Caco-2 (cell line): ENCODE data around the gene GSE1. TPM values are rescaled to one million over a fixed set of nuclear protein-coding genes. Genes with fewer than 3 reads are reported as not detected.

ENCODE experiments used
- BruUV-seq: library from RNA; stranded (reverse); fragments of 400-500 nt; replicated peaks from 2 replicates; lab custom pipeline; 2021; lab: Mats Ljungman, UMichigan
- CTCF ChIA-PET: fragments of 300-600 bp; sonication (Branson Sonifier 250); formaldehyde crosslinking; loops from one replicate; lab custom pipeline; 2022; ENCODE audit warnings: antibody characterized with exemption; lab: Charles Lee
- POLR2A ChIA-PET: fragments of 300-600 bp; sonication (Branson Sonifier 250); formaldehyde crosslinking; loops from one replicate; lab custom pipeline; 2022; ENCODE audit warnings: antibody characterized with exemption; lab: Charles Lee
- DNase-seq, 2 experiments: peaks; one replicate each; pipeline versions ENCODE4 v3.0.0 to v3.0.0-alpha.2; 2020 to 2022
- H3K27me3 ChIP-seq: replicated peaks from 2 replicates; pipeline ENCODE4 v1.6.0; 2011; ENCODE audit warnings: low read length; ENCODE audit not compliant: control insufficient read depth, insufficient read depth
- H3K36me3 ChIP-seq: 2 replicates; pipeline ENCODE4 v1.5.1; 2011; ENCODE audit warnings: low read length; ENCODE audit not compliant: control insufficient read depth, insufficient read depth
- H3K4me1 ChIP-seq: fragments of 250-450 bp; sonication (Bioruptor Pico); 2 replicates; pipeline ENCODE4 v1.5.1; 2020; ENCODE audit warnings: mild to moderate bottlenecking
- H3K4me3 ChIP-seq: 2 replicates; pipeline ENCODE4 v1.5.1; 2011; ENCODE audit warnings: low read depth, mild to moderate bottlenecking, control low read depth, low read length
- H3K9me3 ChIP-seq: fragments of 250-450 bp; sonication (Bioruptor Pico); 2 replicates; pipeline ENCODE4 v1.5.1; 2020; ENCODE audit warnings: mild to moderate bottlenecking, moderate library complexity
- H3K27ac Mint-ChIP-seq: one replicate; pipeline ENCODE4 v1.8.0; 2022; ENCODE audit warnings: mixed read lengths; ENCODE audit not compliant: unreplicated experiment
- H3K27me3 Mint-ChIP-seq: one replicate; pipeline ENCODE4 v1.8.0; 2022; ENCODE audit warnings: mixed read lengths; ENCODE audit not compliant: insufficient read depth, unreplicated experiment
- H3K36me3 Mint-ChIP-seq: one replicate; pipeline ENCODE4 v1.8.0; 2022; ENCODE audit warnings: mild to moderate bottlenecking, mixed read lengths; ENCODE audit not compliant: insufficient read depth, unreplicated experiment
- H3K4me1 Mint-ChIP-seq: one replicate; pipeline ENCODE4 v1.8.0; 2022; ENCODE audit warnings: low read depth, mixed read lengths; ENCODE audit not compliant: unreplicated experiment
- H3K4me3 Mint-ChIP-seq: one replicate; pipeline ENCODE4 v1.8.0; 2022; ENCODE audit warnings: mild to moderate bottlenecking, moderate library complexity, mixed read lengths; ENCODE audit not compliant: unreplicated experiment
- H3K9me3 Mint-ChIP-seq: one replicate; pipeline ENCODE4 v1.8.0; 2022; ENCODE audit warnings: mixed read lengths; ENCODE audit not compliant: unreplicated experiment
- CTCF ChIP-seq, 2 experiments: fragments of 200-600 bp in 1 of 2; IDR thresholded peaks; 1 replicate in 1 of 2; 2 replicates in 1 of 2; pipeline versions ENCODE4 v1.5.1 to v1.8.0; 2011 to 2022; ENCODE audit warnings: antibody characterized with exemption in 1 of 2, control low read depth in 1 of 2, inconsistent platforms in 1 of 2, low read depth in 1 of 2, low read length in 1 of 2, mild to moderate bottlenecking in 1 of 2, moderate library complexity in 1 of 2; ENCODE audit not compliant: insufficient read depth in 1 of 2, severe bottlenecking in 1 of 2, unreplicated experiment in 1 of 2
- intact Hi-C: fragments of 100-400 bp; cut with micrococcal nuclease; formaldehyde crosslinking; loops from one replicate; pipeline ENCODE4 v1.10.0; 2022; ENCODE audit not compliant: unreplicated experiment
- total RNA-seq: library from RNA; stranded (reverse); gene quantifications from 2 replicates; pipeline ENCODE4 v1.2.3, GENCODE V29; 2022

The GSE1 gene
- total RNA-seq, 1 experiment from 2014 or later, result 142 TPM

- ChIA-PET POLR2A (no interaction called here), CTCF (interaction anchor here (0.7 kb wide), 1 partner anchor 35 kb away, joined by 3 read pairs; no protein-coding TSS in a partner anchor)
- Mint-ChIP-seq H3K4me3 (no peak overlapping the region), H3K36me3 (peaks cover 81% of the 10 kb centered on the region), H3K4me1 (peaks cover 30% of the 10 kb centered on the region), H3K27ac (no peak overlapping the region), H3K9me3 (no peaks in the 10 kb centered on the region), H3K27me3 (no peaks in the 10 kb centered on the region)
- intact Hi-C loops, result no loop called here
- DNase-seq, result no peak
- Histone ChIP-seq H3K9me3 (no peaks in the 10 kb centered on the region), H3K4me3 (no peak overlapping the region), H3K36me3 (peaks cover 8% of the 10 kb centered on the region), H3K27me3 (no peaks in the 10 kb centered on the region), H3K4me1 (peaks cover 22% of the 10 kb centered on the region)
- BruUV-seq, result no TSS peak
- no peak for TF ChIP-seq CTCF (IDR thresholded peaks at IDR 0.05; ENCODE audit: insufficient read depth in 1 of 2, low read depth in 1 of 2, low read length in 1 of 2, severe bottlenecking in 1 of 2, unreplicated experiment in 1 of 2)
Observed at GRCh38 chr16:85682516-85682915, 69.4 kb downstream of the GSE1 start.

GRCh38 chr16:85683363-85683762 lies 70.2 kb downstream of the GSE1 start:
- no peak for TF ChIP-seq CTCF (IDR thresholded peaks at IDR 0.05; ENCODE audit: insufficient read depth in 1 of 2, low read depth in 1 of 2, low read length in 1 of 2, severe bottlenecking in 1 of 2, unreplicated experiment in 1 of 2)
- CTCF ChIA-PET, result no interaction called here
- Mint-ChIP-seq H3K9me3 (no peaks in the 10 kb centered on the region), H3K4me1 (peaks cover 30% of the 10 kb centered on the region), H3K4me3 (no peak overlapping the region), H3K27ac (peak overlapping the region; percentile 5), H3K36me3 (peaks cover 75% of the 10 kb centered on the region), H3K27me3 (no peaks in the 10 kb centered on the region)
- intact Hi-C loops, result no loop called here
- H3K27me3 ChIP-seq, result no peaks in the 10 kb centered on the region
- no peaks in the 10 kb centered on the region for H3K9me3 ChIP-seq
- POLR2A ChIA-PET, result no interaction called here
- no TSS peak for BruUV-seq
- H3K4me3 ChIP-seq, result no peak overlapping the region
- H3K36me3 ChIP-seq, result peaks cover 5% of the 10 kb centered on the region; the same call in 1 of the 2 replicates
- DNase-seq, result no peak
- H3K4me1 ChIP-seq, result peaks cover 25% of the 10 kb centered on the region

- H3K9me3 Mint-ChIP-seq, result no peaks in the 10 kb centered on the region
- Histone ChIP-seq H3K4me3 (no peak overlapping the region), H3K4me1 (peaks cover 28% of the 10 kb centered on the region), H3K27me3 (no peaks in the 10 kb centered on the region), H3K9me3 (no peaks in the 10 kb centered on the region), H3K36me3 (peaks cover 3% of the 10 kb centered on the region; the same call in 1 of the 2 replicates)
- no peak for TF ChIP-seq CTCF (IDR thresholded peaks at IDR 0.05; ENCODE audit: insufficient read depth in 1 of 2, low read depth in 1 of 2, low read length in 1 of 2, severe bottlenecking in 1 of 2, unreplicated experiment in 1 of 2)
- intact Hi-C loops, result loop anchor here (5.0 kb wide), 1 partner anchor 212 kb away; the partner anchor contains the start of gene IRF8
- ChIA-PET POLR2A (no interaction called here), CTCF (interaction anchor here (0.7 to 1.7 kb wide), 2 partner anchors 10 to 12 kb away, joined by 4 to 5 read pairs; no protein-coding TSS in a partner anchor)
- H3K36me3 Mint-ChIP-seq, result peaks cover 62% of the 10 kb centered on the region
- no peaks in the 10 kb centered on the region for H3K27me3 Mint-ChIP-seq
- H3K4me3 Mint-ChIP-seq, result no peak overlapping the region
- H3K27ac Mint-ChIP-seq, result no peak overlapping the region
- DNase-seq, result no peak
- peaks cover 31% of the 10 kb centered on the region for H3K4me1 Mint-ChIP-seq
- no TSS peak for BruUV-seq
Observed at GRCh38 chr16:85685251-85685650, 72.1 kb downstream of the GSE1 start.
